HG02763 (cell line): ENCODE results near the gene ADRM1.

Source experiments
- ATAC-seq: cut with Tn5 transposase; IDR thresholded peaks from one replicate; pipeline ENCODE4 v1.9.1; 2021; ENCODE audit warnings: mild to moderate bottlenecking, moderate library complexity; ENCODE audit not compliant: unreplicated experiment

ADRM1 gene

GRCh38 chr20:62277253-62277652 lies 25.5 kb upstream of the ADRM1 start:
- ATAC-seq: no peak

GRCh38 chr20:62280303-62280702 lies 22.5 kb upstream of the ADRM1 start:
- ATAC-seq: no peak

GRCh38 chr20:62281161-62281933 lies 21.4 kb upstream of the ADRM1 start:
- no peak for ATAC-seq

GRCh38 chr20:62282103-62282502 lies 20.7 kb upstream of the ADRM1 start:
- ATAC-seq: no peak

- no peak for ATAC-seq
Observed at GRCh38 chr20:62282877-62283503, 19.8 kb upstream of the ADRM1 start.

GRCh38 chr20:62284448-62284847 lies 18.3 kb upstream of the ADRM1 start:
- no peak for ATAC-seq

- no peak for ATAC-seq
Observed at GRCh38 chr20:62285151-62285550, 17.6 kb upstream of the ADRM1 start.

GRCh38 chr20:62285722-62286121 lies 17.1 kb upstream of the ADRM1 start:
- no peak for ATAC-seq

GRCh38 chr20:62286493-62287064 lies 16.2 kb upstream of the ADRM1 start:
- no peak for ATAC-seq

GRCh38 chr20:62287129-62287528 lies 15.7 kb upstream of the ADRM1 start:
- no peak for ATAC-seq

GRCh38 chr20:62287759-62288534 lies 14.8 kb upstream of the ADRM1 start:
- no peak for ATAC-seq

GRCh38 chr20:62288535-62289105 lies 14.2 kb upstream of the ADRM1 start:
- no peak for ATAC-seq

- no peak for ATAC-seq
Observed at GRCh38 chr20:62289131-62289530, 13.7 kb upstream of the ADRM1 start.

GRCh38 chr20:62289898-62290297 lies 12.9 kb upstream of the ADRM1 start:
- ATAC-seq: no peak

- ATAC-seq: no peak
Observed at GRCh38 chr20:62291251-62292066, 11.3 kb upstream of the ADRM1 start.

- ATAC-seq: no peak
Observed at GRCh38 chr20:62292108-62292507, 10.7 kb upstream of the ADRM1 start.

- ATAC-seq: no peak
Observed at GRCh38 chr20:62293111-62293784, 9.5 kb upstream of the ADRM1 start.

- ATAC-seq: no peak
Observed at GRCh38 chr20:62293946-62294345, 8.9 kb upstream of the ADRM1 start.

GRCh38 chr20:62294516-62294915 lies 8.3 kb upstream of the ADRM1 start:
- no peak for ATAC-seq
